SU-DHL-6 (cell line): ENCODE results near the gene HAVCR1.
"Not testable (repeated sequence)": the region's sequence is repeated elsewhere in the genome, so short reads cannot be mapped to it uniquely, and the experiment has no call there.

ENCODE experiments used
- CTCF ChIP-seq: fragments of 200-600 bp; sonication (generic); IDR thresholded peaks from one replicate; pipeline ENCODE4 v1.5.1; 2017; ENCODE audit warnings: antibody characterized with exemption, mild to moderate bottlenecking, low read length, moderate library complexity; ENCODE audit not compliant: insufficient read depth, poor library complexity, severe bottlenecking
- EZH2phosphoT487 ChIP-seq: fragments of 200-600 bp; sonication (generic), shearing (Covaris generic); conservative IDR thresholded peaks from 2 replicates; pipeline ENCODE4 v1.6.1; 2018; ENCODE audit warnings: mild to moderate bottlenecking, antibody characterized with exemption, low read length, moderate library complexity, mixed read lengths

GRCh38 chr5:157047016-157047415, 11.9 kb downstream of the HAVCR1 start:
- TF ChIP-seq CTCF, EZH2phosphoT487: not testable (repeated sequence)
